NCI-H345 (cell line): ENCODE measurements around the gene ZDHHC7.

Source experiments
- DNase-seq: peaks from one replicate; lab custom pipeline; 2025; lab: John Stamatoyannopoulos, UW

Gene ZDHHC7

DNA sequence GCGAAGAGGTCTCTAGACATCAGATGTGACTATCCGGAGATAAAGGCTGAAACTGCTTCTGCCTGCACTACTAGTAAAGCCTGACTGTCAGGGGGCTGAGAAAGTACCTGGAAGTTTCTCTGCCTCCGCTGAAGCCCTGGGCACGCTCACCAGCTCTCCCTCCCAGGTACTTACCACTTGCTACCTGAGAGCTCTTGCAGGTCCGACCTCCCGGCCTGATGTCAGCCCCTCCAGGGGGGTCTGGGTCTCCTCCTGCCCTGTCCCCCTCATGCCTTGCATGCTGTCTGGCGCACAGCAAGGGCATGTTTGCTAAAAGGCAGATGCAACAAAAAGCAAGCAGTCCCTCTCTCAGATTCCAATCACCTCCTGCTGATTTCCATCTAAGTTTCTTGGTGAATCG, 17.4 kb downstream of the ZDHHC7 start:
- DNase-seq = no peak

- no peak for DNase-seq
Observed at GRCh38 chr16:84992717-84993075, 18.6 kb downstream of the ZDHHC7 start.

DNA sequence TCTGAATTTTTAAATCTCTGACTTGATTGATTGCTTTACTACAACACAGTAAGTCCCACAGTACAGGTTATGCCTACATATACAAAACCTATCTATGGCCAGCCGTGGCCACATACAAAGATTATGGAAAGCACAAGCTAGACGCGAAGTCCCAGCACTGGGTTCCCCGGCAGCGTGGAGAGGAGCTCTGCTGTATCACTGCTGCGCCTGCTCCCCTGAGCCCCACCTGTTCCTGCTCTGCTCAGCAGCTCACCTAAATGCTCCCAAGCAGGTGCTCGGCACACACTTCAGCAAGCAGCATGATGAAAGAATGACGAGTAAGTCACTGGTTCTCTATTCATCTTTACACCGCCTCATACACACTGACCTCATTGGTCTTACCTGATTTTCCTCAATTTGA, 20.6 kb downstream of the ZDHHC7 start:
- no peak for DNase-seq

- no peak for DNase-seq
Observed at GRCh38 chr16:84989749-84990620, 21.4 kb downstream of the ZDHHC7 start.

- DNase-seq = no peak
Observed at GRCh38 chr16:84988328-84989080, 22.8 kb downstream of the ZDHHC7 start.

DNA sequence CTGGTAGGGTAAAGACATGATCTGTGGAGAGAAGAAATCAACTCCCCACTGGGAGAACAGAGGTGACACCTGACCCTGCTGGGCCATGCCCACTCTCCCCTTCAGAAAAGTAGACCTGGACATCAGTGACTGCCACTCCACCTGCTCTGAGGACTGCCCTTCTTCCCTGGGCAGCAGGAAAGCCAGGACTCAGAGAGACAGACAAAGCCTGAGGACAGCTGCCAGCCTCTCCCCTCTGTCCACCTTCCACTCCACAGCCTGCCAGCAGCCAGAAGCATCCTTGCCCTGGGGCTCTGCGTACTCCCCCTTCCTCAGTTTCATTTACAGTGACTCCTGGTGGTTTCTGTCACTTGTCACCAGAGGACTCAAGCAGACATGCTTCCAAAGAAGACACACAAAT, 24.5 kb downstream of the ZDHHC7 start:
- no peak for DNase-seq

DNA sequence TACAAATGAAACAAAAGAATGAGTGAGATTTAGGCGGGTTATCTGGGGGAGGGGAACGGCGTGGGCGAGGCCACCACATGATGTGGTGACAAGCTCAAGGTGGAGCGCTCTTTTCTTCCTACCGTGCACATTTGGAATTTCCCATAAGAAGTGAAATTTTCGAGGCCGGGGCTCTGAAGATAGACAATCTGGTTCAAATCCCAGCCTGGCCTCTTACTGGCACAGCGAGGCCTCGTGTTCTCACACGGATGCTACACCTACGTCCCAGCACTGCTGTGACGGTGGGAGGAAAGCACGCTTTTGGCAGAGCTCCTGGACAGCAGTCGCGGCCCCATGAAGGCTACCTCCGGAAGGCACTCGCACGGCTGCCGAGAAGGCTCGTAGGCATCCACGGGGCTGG, 25.2 kb downstream of the ZDHHC7 start:
- no peak for DNase-seq

DNA sequence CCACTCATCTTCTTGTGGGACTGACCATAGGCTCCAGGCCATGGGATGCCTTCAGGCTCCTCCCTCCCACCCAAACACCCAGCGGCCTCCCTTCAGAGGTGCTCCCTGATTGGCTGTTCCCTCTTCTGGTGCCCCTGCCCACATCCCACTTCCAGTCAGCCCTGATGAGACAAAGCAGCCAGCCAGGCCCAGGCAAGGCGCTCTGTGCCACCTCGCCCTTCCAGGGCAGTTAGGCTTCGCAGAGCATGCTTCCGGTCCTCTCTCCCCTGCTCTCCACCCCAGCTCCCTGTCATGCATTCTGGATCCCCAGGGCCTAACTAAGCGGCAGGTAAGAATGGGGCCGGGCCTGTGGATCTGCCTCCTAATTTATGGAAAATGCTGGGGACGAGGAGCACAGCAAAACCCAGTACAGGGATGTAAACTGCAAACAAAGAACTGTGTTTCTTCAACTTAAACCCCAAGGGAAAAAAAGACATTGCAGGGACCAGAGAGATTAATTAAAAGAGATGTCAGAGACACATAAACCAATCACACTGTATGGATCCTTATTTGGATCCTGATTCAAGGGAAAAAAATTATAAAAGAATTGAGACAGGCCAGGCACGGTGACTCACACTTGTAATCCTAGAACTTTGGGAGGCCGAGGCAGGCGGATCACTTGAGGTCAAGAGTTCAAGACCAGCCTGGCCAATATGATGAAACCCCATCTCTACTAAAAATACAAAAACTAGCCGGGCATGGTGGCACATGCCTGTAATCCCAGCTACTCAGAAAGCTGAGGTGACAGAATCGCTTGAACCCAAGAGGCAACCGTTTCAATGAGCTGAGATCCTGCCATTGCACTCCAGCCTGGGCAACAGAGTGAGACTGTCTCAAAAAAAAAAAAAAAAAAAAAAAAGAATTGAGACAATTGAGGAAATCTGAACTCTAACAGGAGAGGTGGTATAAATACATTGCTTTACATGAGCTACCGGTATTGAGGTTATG, 26.0 kb downstream of the ZDHHC7 start:
- DNase-seq = no peak

DNA sequence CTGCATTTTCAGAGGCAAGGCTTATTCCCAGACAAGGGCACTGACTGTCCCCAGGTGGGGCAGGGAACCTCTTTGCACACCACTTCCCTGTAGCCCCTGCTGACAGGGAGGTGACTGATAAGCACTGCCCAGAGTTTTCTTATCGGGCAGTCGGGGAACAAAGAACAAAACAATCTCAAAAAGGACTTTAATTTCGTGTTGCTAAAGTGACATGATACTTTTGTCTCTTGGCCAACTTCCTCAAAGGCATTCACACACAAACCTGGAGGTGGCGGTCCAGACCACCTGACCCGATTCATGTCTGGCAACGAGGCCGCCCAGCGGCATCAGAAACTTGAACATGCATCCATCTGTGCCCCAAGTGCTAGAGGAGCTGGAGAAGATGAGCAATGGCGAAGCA, 28.9 kb downstream of the ZDHHC7 start:
- DNase-seq = no peak

GRCh38 chr16:84979516-84979915, 31.8 kb downstream of the ZDHHC7 start:
- DNase-seq = no peak

- DNase-seq = no peak
Observed at GRCh38 chr16:84976644-84977400, 34.5 kb downstream of the ZDHHC7 start.

GRCh38 chr16:84975522-84975921, 35.8 kb downstream of the ZDHHC7 start:
- no peak for DNase-seq

DNA sequence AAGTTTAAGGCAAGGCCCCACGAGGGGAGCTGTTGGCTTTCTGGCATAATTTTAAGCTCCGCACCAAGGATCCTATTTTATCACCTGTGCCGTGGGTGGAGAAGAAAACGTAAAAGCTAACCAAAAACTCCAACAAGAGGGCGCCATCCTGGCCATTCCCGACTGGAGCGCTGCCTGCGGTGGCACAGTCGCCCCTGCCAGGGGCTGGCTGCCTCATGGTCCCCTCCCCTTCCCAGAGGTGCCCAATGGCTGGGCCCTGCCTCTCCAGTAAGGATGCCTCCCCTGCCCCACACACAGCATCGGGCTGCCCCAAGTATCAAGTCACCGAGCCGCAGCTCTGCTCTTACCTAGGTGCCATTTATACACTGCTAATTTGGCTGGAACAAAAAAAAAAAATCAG, 36.3 kb downstream of the ZDHHC7 start:
- no peak for DNase-seq

DNA sequence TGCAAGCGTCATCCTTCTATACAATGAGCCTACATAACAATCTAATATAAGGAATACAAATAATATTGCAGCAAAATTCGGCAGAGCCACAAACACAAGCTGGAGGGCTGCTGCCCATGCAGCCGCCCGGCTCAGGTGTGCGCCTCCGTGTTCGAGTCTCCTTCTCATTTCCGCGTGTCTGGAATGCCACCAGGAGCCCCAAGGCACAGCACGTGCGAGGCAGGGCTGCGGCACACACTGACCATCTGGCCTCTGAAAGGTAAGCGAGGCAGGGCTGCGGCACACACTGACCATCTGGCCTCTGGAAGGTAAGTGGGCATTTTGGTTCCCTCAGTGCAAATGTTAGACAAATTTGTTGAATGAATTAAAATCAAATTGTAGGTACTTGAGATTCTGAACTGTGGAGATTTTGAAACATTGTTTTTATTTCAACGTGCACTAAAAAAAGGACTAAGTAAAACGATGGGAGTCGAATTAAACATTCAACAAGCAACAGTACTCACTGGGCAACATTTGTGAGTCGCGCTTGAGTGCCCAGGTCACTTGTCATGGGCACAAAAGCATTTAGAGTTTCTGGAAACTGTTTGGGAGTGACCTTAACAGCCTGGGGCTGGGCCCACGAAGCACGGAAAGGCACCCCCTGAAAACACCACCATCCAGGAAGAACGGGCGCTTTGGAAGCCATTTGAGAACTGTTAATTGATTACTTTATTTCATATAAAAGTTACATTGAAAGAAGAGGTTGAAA, 37.4 kb downstream of the ZDHHC7 start:
- DNase-seq = no peak

DNA sequence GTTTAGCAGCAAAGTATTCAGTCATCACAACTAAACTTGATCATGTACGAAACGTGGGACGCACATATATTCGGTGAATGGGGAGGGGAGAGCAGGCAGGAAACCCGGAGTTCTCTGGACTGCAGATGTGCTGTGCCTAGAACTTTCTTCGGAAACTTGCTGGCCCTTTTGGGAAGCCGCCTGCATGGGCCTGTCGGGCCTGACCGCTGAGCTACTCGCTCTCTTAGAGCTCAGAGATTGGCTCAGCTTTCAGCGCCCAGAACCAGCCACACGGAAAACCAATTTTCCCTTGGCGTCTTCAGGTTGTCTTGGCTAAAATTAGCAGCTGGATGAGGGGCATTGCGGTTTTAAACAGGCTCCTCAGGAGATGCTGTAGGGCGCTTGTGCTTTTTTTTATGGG, 38.1 kb downstream of the ZDHHC7 start:
- DNase-seq = no peak

DNA sequence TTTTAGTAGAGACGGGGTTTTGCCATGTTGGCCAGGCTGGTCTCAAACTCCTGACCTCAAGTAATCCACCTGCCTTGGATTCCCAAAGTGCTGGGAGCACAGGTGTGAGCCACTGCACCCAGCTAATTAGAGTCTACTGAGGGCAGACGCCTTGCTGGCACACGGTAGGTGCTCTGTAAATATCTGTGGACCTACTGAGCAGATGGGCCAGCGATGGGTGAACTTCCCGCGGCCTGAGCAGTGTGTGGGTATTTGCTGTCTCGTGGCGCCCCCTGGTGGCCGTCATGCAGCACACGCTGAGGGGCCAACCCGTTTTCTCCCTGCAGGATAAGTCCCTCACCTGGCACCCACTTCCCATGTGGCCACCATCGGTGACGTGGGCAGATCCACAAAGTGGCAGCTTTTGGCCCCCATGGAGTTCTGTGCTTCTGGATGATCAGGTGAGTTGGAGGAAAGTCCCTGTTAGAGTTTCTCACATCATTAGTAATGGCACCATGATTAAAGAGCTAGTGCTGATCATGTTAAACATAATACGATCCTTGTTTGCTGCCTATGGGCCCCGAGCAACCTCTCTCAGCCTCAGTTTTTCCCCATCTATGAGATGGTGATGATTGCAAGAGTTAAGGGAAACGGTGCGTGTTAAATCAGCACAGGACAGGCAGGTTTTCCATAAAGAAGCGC, 40.7 kb downstream of the ZDHHC7 start:
- DNase-seq = peak; percentile 57

DNA sequence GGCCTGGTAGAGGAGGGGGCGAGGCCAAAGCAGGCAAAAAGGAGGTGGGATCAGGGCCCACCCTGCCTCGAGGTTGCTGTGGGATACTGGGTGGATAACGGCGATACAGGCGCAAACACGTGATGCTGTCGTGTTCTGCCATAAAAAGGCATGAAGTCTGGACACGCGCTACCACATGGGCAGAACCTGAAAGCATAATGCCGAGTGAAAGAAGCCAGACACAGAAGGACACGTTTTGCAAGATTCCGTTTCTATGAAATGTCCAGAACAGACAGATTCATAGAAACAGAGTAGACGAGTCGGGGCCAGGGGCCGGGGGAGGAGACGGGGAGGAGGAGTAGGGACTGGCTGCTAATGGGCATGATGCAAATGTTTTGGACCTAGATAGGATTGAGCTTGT, 43.5 kb downstream of the ZDHHC7 start:
- no peak for DNase-seq

GRCh38 chr16:84965428-84966415, 45.6 kb downstream of the ZDHHC7 start:
- no peak for DNase-seq
